Measurements from ENCODE around the gene OSBPL3. TPM values are rescaled to one million over a fixed set of nuclear protein-coding genes. Genes with fewer than 3 reads are reported as not detected.

Gene OSBPL3
- total RNA-seq, 1 experiment from 2014 or later = 36.8 TPM

DNA sequence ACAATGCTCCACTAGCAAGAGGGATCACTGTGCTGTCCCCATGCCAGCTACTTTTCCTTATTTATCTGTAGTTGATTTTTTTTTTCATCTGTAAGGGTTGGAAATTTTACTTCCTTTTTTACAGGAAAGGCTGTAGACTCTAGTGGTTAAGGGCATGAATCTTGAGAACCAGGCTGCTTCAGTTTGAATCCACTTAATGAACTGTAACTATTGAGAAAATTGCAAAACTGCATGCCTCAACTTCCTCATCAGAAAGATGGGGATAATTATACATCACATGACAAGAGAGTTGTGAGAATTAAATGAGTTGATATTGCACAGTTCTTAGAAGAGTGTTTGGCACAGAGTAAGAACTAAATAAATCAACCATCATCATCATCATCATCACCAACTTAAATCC lies 116.4 kb downstream of the OSBPL3 start:
- Histone ChIP-seq H2AFZ (ENCODE audit: low read depth, low read length, poor library complexity, severe bottlenecking) (no peak overlapping the region), H3K79me2 (ENCODE audit: insufficient read depth, low read length) (no peaks in the 10 kb centered on the region), H3K9ac (ENCODE audit: low read length) (no peak overlapping the region), H3K27ac (ENCODE audit: low read depth, low read length) (no peak overlapping the region), H3K4me1 (ENCODE audit: control insufficient read depth in 1 of 2, insufficient read depth in 2 of 2, low read length in 2 of 2) (no peaks in the 10 kb centered on the region), H3K27me3 (ENCODE audit: insufficient read depth, low read length) (no peaks in the 10 kb centered on the region), H4K20me1 (ENCODE audit: insufficient read depth) (no peaks in the 10 kb centered on the region), H3K9me2 (ENCODE audit: insufficient read depth) (no peaks in the 10 kb centered on the region), H3K9me3 (ENCODE audit: control insufficient read depth in 1 of 2, insufficient read depth in 1 of 2, low read depth in 1 of 2, low read length in 2 of 2) (no peaks in the 10 kb centered on the region), H3K36me3 (ENCODE audit: control insufficient read depth in 1 of 2, insufficient read depth in 2 of 2, low read length in 2 of 2) (peaks cover 3 to 44% of the 10 kb centered on the region in 2 experiments; a peak in 2 of 4 replicates), H3K4me2 (ENCODE audit: low read length) (no peak overlapping the region), H3K4me3 (replicated peaks in 1 of 2; ENCODE audit: low read depth in 1 of 2, low read length in 2 of 2) (no peak overlapping the region)
- CTCF ChIA-PET = no interaction called here
- DNase-seq (ENCODE audit: low read depth, low spot score) = no peak
- POLR2A ChIA-PET = no interaction called here
- ATAC-seq = no peak
- intact Hi-C loops (cut with micrococcal nuclease) = no loop called here
- TF ChIP-seq POLR2AphosphoS5 (IDR thresholded peaks at IDR 0.05; ENCODE audit: low read depth, low read length) = no peak
- RAD21 ChIA-PET (ENCODE audit: low non-redundant PET in 1 of 2, low total read pairs in 2 of 2, uncharacterized antibody in 2 of 2, unreplicated experiment in 2 of 2) = no interaction called here
- BruUV-seq (replicated peaks) = no TSS peak

DNA sequence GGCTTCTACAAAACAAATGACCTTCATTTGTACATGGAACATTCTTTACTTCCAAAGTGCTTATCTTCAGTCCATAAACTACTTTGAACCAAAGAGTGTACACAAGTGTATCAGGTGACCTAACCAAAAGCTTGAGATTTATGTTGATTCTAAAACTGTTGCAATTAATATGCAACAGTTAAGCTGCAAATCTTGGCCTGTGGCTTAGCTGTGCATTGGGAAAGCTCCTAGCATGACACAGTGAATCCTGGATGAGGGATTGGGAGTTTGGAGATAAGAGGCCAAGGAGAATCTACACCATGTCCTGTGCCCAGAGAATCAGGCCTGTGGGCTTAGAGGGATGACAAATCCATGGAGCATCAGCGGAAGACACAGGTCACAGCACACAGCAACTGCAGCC lies 117.5 kb downstream of the OSBPL3 start:
- Histone ChIP-seq H3K4me3 (replicated peaks in 1 of 2; ENCODE audit: low read depth in 1 of 2, low read length in 2 of 2) (no peak overlapping the region), H3K9me3 (ENCODE audit: control insufficient read depth in 1 of 2, insufficient read depth in 1 of 2, low read depth in 1 of 2, low read length in 2 of 2) (no peaks in the 10 kb centered on the region), H4K20me1 (ENCODE audit: insufficient read depth) (no peaks in the 10 kb centered on the region), H3K27me3 (ENCODE audit: insufficient read depth, low read length) (no peaks in the 10 kb centered on the region), H2AFZ (ENCODE audit: low read depth, low read length, poor library complexity, severe bottlenecking) (no peak overlapping the region), H3K79me2 (ENCODE audit: insufficient read depth, low read length) (no peaks in the 10 kb centered on the region), H3K9me2 (ENCODE audit: insufficient read depth) (no peaks in the 10 kb centered on the region), H3K27ac (ENCODE audit: low read depth, low read length) (no peak overlapping the region), H3K4me2 (ENCODE audit: low read length) (no peak overlapping the region), H3K4me1 (ENCODE audit: control insufficient read depth in 1 of 2, insufficient read depth in 2 of 2, low read length in 2 of 2) (peaks cover 0 to 2% of the 10 kb centered on the region in 2 experiments; a peak in 1 of 4 replicates), H3K9ac (ENCODE audit: low read length) (no peak overlapping the region), H3K36me3 (ENCODE audit: control insufficient read depth in 1 of 2, insufficient read depth in 2 of 2, low read length in 2 of 2) (peaks cover 3 to 44% of the 10 kb centered on the region in 2 experiments; a peak in 2 of 4 replicates)
- no peak for ATAC-seq
- ChIA-PET RAD21 (ENCODE audit: low non-redundant PET in 1 of 2, low total read pairs in 2 of 2, uncharacterized antibody in 2 of 2, unreplicated experiment in 2 of 2) (no interaction called here), POLR2A (no interaction called here), CTCF (no interaction called here)
- intact Hi-C loops (cut with micrococcal nuclease) = no loop called here
- no TSS peak for BruUV-seq (replicated peaks)
- no peak for DNase-seq (ENCODE audit: low read depth, low spot score)
- TF ChIP-seq POLR2AphosphoS5 (IDR thresholded peaks at IDR 0.05; ENCODE audit: low read depth, low read length) = no peak
- TF ChIP-seq ZFX (IDR thresholded peaks at IDR 0.05) = no peak
- TF ChIP-seq EGR1 (IDR thresholded peaks at IDR 0.05; ENCODE audit: low read depth) = no peak
- no peak for TF ChIP-seq TCF7L2 (IDR thresholded peaks at IDR 0.05; ENCODE audit: borderline replicate concordance, extremely low read depth, insufficient read depth, insufficient read length)
- no peak for TF ChIP-seq ZNF274 (IDR thresholded peaks at IDR 0.05; ENCODE audit: low read depth, low read length)
- no peak for TF ChIP-seq SIN3A (IDR thresholded peaks at IDR 0.05; ENCODE audit: low read depth)
- TF ChIP-seq SP1 (IDR thresholded peaks at IDR 0.05; ENCODE audit: low read depth) = no peak
- TF ChIP-seq, protein P1, sequence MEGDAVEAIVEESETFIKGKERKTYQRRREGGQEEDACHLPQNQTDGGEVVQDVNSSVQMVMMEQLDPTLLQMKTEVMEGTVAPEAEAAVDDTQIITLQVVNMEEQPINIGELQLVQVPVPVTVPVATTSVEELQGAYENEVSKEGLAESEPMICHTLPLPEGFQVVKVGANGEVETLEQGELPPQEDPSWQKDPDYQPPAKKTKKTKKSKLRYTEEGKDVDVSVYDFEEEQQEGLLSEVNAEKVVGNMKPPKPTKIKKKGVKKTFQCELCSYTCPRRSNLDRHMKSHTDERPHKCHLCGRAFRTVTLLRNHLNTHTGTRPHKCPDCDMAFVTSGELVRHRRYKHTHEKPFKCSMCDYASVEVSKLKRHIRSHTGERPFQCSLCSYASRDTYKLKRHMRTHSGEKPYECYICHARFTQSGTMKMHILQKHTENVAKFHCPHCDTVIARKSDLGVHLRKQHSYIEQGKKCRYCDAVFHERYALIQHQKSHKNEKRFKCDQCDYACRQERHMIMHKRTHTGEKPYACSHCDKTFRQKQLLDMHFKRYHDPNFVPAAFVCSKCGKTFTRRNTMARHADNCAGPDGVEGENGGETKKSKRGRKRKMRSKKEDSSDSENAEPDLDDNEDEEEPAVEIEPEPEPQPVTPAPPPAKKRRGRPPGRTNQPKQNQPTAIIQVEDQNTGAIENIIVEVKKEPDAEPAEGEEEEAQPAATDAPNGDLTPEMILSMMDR (IDR thresholded peaks at IDR 0.05 in 2 of 3, conservative IDR thresholded peaks at IDR 0.05 in 1 of 3; ENCODE audit: borderline replicate concordance in 1 of 3, insufficient read depth in 1 of 3, low read depth in 2 of 3, low read length in 2 of 3) = no peak
- TF ChIP-seq RAD21 (IDR thresholded peaks at IDR 0.05; ENCODE audit: low read depth) = no peak
- TF ChIP-seq POLR2A (IDR thresholded peaks at IDR 0.05; ENCODE audit: borderline replicate concordance, extremely low read depth, insufficient read depth, insufficient read length) = no peak
- no peak for TF ChIP-seq EZH2 (IDR thresholded peaks at IDR 0.05)
- no peak for TF ChIP-seq CEBPB (IDR thresholded peaks at IDR 0.05; ENCODE audit: low read depth)
- TF ChIP-seq CBX3 (IDR thresholded peaks at IDR 0.05; ENCODE audit: low read depth) = no peak
- no peak for TF ChIP-seq ELF1 (IDR thresholded peaks at IDR 0.05; ENCODE audit: borderline replicate concordance, low read depth)
- TF ChIP-seq, protein P2, sequence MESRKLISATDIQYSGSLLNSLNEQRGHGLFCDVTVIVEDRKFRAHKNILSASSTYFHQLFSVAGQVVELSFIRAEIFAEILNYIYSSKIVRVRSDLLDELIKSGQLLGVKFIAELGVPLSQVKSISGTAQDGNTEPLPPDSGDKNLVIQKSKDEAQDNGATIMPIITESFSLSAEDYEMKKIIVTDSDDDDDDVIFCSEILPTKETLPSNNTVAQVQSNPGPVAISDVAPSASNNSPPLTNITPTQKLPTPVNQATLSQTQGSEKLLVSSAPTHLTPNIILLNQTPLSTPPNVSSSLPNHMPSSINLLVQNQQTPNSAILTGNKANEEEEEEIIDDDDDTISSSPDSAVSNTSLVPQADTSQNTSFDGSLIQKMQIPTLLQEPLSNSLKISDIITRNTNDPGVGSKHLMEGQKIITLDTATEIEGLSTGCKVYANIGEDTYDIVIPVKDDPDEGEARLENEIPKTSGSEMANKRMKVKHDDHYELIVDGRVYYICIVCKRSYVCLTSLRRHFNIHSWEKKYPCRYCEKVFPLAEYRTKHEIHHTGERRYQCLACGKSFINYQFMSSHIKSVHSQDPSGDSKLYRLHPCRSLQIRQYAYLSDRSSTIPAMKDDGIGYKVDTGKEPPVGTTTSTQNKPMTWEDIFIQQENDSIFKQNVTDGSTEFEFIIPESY (IDR thresholded peaks at IDR 0.05; ENCODE audit: extremely low read depth, insufficient replicate concordance, low read length) = no peak

Data from HCT116 (cell line).